ENCODE measurements around the gene CPAMD8.
"Not testable (repeated sequence)": the region's sequence is repeated elsewhere in the genome, so short reads cannot be mapped to it uniquely, and the experiment has no call there.

GRCh38 chr19:16996838-16997490, 29.6 kb downstream of the CPAMD8 start:
- not testable (repeated sequence) for TF ChIP-seq CTCF, EZH2, EZH2phosphoT487 (IDR thresholded peaks at IDR 0.05)
